HCT116 (cell line): ENCODE data around the gene PRR29. TPM values are rescaled to one million over a fixed set of nuclear protein-coding genes. Genes with fewer than 3 reads are reported as not detected.

Experiments
- ATAC-seq: fragments of 200-7000 bp; cut with Tn5 transposase; 2 replicates; pipeline ENCODE4 v1.9.1; 2020; ENCODE audit warnings: mild to moderate bottlenecking, moderate library complexity
- BruUV-seq: library from RNA; stranded (reverse); fragments of 400-500 nt; replicated peaks from 2 replicates; lab custom pipeline; 2021; lab: Mats Ljungman, UMichigan
- CTCF ChIA-PET: fragments of 300-600 bp; sonication (Branson Sonifier 250); formaldehyde crosslinking; loops from one replicate; lab custom pipeline; 2021; ENCODE audit warnings: antibody characterized with exemption; lab: Charles Lee
- POLR2A ChIA-PET: fragments of 300-600, 350-600 bp; sonication (Branson Sonifier 250); formaldehyde crosslinking; loops from one replicate; lab custom pipeline; 2021; ENCODE audit warnings: antibody characterized with exemption; lab: Charles Lee
- RAD21 ChIA-PET, 2 experiments: fragments of 300-600 bp; sonication (Branson Sonifier 250); formaldehyde crosslinking; loops; one replicate each; lab custom pipeline; 2023; ENCODE audit warnings: low total read pairs in 2 of 2; ENCODE audit not compliant: uncharacterized antibody in 2 of 2, unreplicated experiment in 2 of 2, low non-redundant PET in 1 of 2; lab: Charles Lee
- DNase-seq: peaks from one replicate; pipeline ENCODE4 v3.0.0-alpha.2; 2010; ENCODE audit warnings: low read depth, low spot score
- H2AFZ ChIP-seq: fragments of 200-600 bp; shearing (Covaris generic), sonication (generic); 2 replicates; pipeline ENCODE4 v1.6.1; 2017; ENCODE audit warnings: low read depth, mixed run types, mixed read lengths, antibody characterized with exemption, low read length; ENCODE audit not compliant: poor library complexity, severe bottlenecking
- H3K27ac ChIP-seq: 2 replicates; pipeline ENCODE4 v1.5.1; 2012; ENCODE audit warnings: low read depth, low read length
- H3K27me3 ChIP-seq: fragments of 200-600 bp; sonication (generic); 2 replicates; pipeline ENCODE4 v1.6.1; 2016; ENCODE audit warnings: mixed run types, low read length, mixed read lengths; ENCODE audit not compliant: insufficient read depth
- H3K36me3 ChIP-seq, 2 experiments: fragments of 200-500 bp in 1 of 2; fragments of 200-600 bp in 1 of 2; sonication (Bioruptor generic) in 1 of 2; sonication (generic) in 1 of 2; 2 replicates each; pipeline versions ENCODE4 v1.5.1 to v1.6.1; 2014 to 2016; ENCODE audit warnings: low read length in 2 of 2, inconsistent platforms in 1 of 2, mixed read lengths in 1 of 2, mixed run types in 1 of 2; ENCODE audit not compliant: insufficient read depth in 2 of 2, control insufficient read depth in 1 of 2
- H3K4me1 ChIP-seq, 2 experiments: fragments of 200-600 bp in 1 of 2; sonication (generic) in 1 of 2; 2 replicates each; pipeline versions ENCODE4 v1.5.1 to v1.6.1; 2012 to 2017; ENCODE audit warnings: low read length in 2 of 2, inconsistent platforms in 1 of 2, mild to moderate bottlenecking in 1 of 2, mixed read lengths in 1 of 2, mixed run types in 1 of 2, moderate library complexity in 1 of 2; ENCODE audit not compliant: insufficient read depth in 2 of 2, control insufficient read depth in 1 of 2
- H3K4me2 ChIP-seq: fragments of 200-600 bp; sonication (generic); 2 replicates; pipeline ENCODE4 v1.6.1; 2017; ENCODE audit warnings: mixed run types, low read length, mixed read lengths
- H3K4me3 ChIP-seq, 2 experiments: fragments of 200-600 bp in 1 of 2; sonication (generic) in 1 of 2; replicated peaks in 1 of 2; 2 replicates each; pipeline ENCODE4 v1.5.1; 2011 to 2016; ENCODE audit warnings: low read length in 2 of 2, control low read depth in 1 of 2, low read depth in 1 of 2, mild to moderate bottlenecking in 1 of 2, mixed read lengths in 1 of 2, mixed run types in 1 of 2
- H3K79me2 ChIP-seq: fragments of 200-600 bp; sonication (generic); 2 replicates; pipeline ENCODE4 v1.6.1; 2017; ENCODE audit warnings: mild to moderate bottlenecking, mixed run types, low read length, moderate library complexity, mixed read lengths; ENCODE audit not compliant: insufficient read depth
- H3K9ac ChIP-seq: fragments of 200-600 bp; sonication (generic); 2 replicates; pipeline ENCODE4 v1.6.1; 2016; ENCODE audit warnings: low read length, mixed read lengths
- H3K9me2 ChIP-seq: fragments of 200-600 bp; sonication (generic), shearing (Covaris generic); 2 replicates; pipeline ENCODE4 v1.6.1; 2017; ENCODE audit warnings: mixed run types, mild to moderate bottlenecking, moderate library complexity; ENCODE audit not compliant: insufficient read depth
- H3K9me3 ChIP-seq, 2 experiments: fragments of 200-500 bp in 1 of 2; fragments of 200-600 bp in 1 of 2; sonication (Bioruptor generic) in 1 of 2; sonication (generic) in 1 of 2; 2 replicates each; pipeline ENCODE4 v1.6.1; 2014 to 2017; ENCODE audit warnings: low read length in 2 of 2, mixed read lengths in 2 of 2, inconsistent platforms in 1 of 2, low read depth in 1 of 2, mild to moderate bottlenecking in 1 of 2, mixed run types in 1 of 2, moderate library complexity in 1 of 2; ENCODE audit not compliant: control insufficient read depth in 1 of 2, insufficient read depth in 1 of 2
- H4K20me1 ChIP-seq: fragments of 200-600 bp; sonication (generic), shearing (Covaris generic); 2 replicates; pipeline ENCODE4 v1.6.1; 2017; ENCODE audit warnings: mixed run types, mild to moderate bottlenecking, moderate library complexity; ENCODE audit not compliant: insufficient read depth
- ATF3 ChIP-seq: IDR thresholded peaks from 2 replicates; pipeline ENCODE4 v1.6.1; 2012
- CBX3 ChIP-seq: IDR thresholded peaks from 2 replicates; pipeline ENCODE4 v1.6.1; 2012; ENCODE audit warnings: low read depth
- EGR1 ChIP-seq: IDR thresholded peaks from 2 replicates; pipeline ENCODE4 v1.6.1; 2012; ENCODE audit warnings: low read depth
- ELF1 ChIP-seq: IDR thresholded peaks from 2 replicates; pipeline ENCODE4 v1.6.1; 2012; ENCODE audit warnings: low read depth, borderline replicate concordance
- EZH2 ChIP-seq: fragments of 200-600 bp; sonication (generic); IDR thresholded peaks from 2 replicates; pipeline ENCODE4 v1.6.1; 2017; ENCODE audit warnings: antibody characterized with exemption, mixed run types
- EZH2phosphoT487 ChIP-seq: fragments of 200-600 bp; IDR thresholded peaks from 2 replicates; pipeline ENCODE4 v1.6.1; 2018; ENCODE audit warnings: antibody characterized with exemption, borderline replicate concordance
- POLR2AphosphoS5 ChIP-seq: IDR thresholded peaks from 2 replicates; pipeline ENCODE4 v1.6.1; 2011; ENCODE audit warnings: mild to moderate bottlenecking, low read depth, low read length, moderate library complexity
- RAD21 ChIP-seq: IDR thresholded peaks from 2 replicates; pipeline ENCODE4 v1.6.1; 2012; ENCODE audit warnings: low read depth, mild to moderate bottlenecking
- SIN3A ChIP-seq: IDR thresholded peaks from 2 replicates; pipeline ENCODE4 v1.6.1; 2012; ENCODE audit warnings: low read depth
- SP1 ChIP-seq: IDR thresholded peaks from 2 replicates; pipeline ENCODE4 v1.6.1; 2012; ENCODE audit warnings: low read depth
- SRF ChIP-seq: IDR thresholded peaks from 2 replicates; pipeline ENCODE4 v1.6.1; 2012; ENCODE audit warnings: low read depth
- TCF7L2 ChIP-seq: IDR thresholded peaks from 2 replicates; pipeline ENCODE4 v1.7.0; 2011; ENCODE audit warnings: borderline replicate concordance, inconsistent platforms; ENCODE audit not compliant: insufficient read depth, insufficient read length; ENCODE audit errors: extremely low read depth
- YY1 ChIP-seq: IDR thresholded peaks from 2 replicates; pipeline ENCODE4 v1.6.1; 2011; ENCODE audit warnings: low read length, low read depth, moderate library complexity, mild to moderate bottlenecking; ENCODE audit not compliant: insufficient replicate concordance; ENCODE audit errors: extremely low read depth
- ZBTB33 ChIP-seq: IDR thresholded peaks from 2 replicates; pipeline ENCODE4 v1.6.1; 2011; ENCODE audit warnings: mild to moderate bottlenecking, low read length, moderate library complexity; ENCODE audit not compliant: insufficient replicate concordance; ENCODE audit errors: extremely low read depth
- ZNF274 ChIP-seq: fragments of 200-500 bp; sonication (Bioruptor generic); IDR thresholded peaks from 2 replicates; pipeline ENCODE4 v1.6.1; 2014; ENCODE audit warnings: mild to moderate bottlenecking, low read depth, low read length, inconsistent platforms
- intact Hi-C: fragments of 100-400 bp; cut with micrococcal nuclease; formaldehyde crosslinking; loops from 2 replicates; pipeline ENCODE4 v1.10.0; 2022
- total RNA-seq: library from RNA; stranded (reverse); gene quantifications from one replicate; pipeline ENCODE4 v1.2.1, GENCODE V29; 2021; ENCODE audit not compliant: unreplicated experiment
- TF ChIP-seq, protein P1 (sequence below): IDR thresholded peaks from 2 replicates; pipeline ENCODE4 v1.6.1; 2012

PRR29 gene
- total RNA-seq, 1 experiment from 2014 or later: not detected

DNA sequence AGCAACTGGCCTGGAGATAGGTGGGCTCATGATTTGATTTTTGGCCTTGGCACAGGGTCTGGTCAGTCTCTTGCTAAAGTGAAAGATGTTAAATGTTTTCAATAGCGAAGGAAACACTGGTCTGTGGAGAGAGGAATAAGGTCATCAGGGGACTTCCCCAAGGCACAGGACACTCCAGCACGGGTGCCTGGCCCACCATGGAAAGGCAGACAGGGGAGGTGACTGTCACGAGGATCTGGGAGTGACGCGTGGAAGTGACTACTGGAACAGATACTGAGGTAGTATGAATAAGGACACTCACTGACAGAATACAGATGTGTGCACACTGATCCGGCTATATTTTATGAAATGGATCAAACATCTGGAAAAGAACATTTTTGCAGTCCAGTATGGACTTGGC lies 39.0 kb downstream of the PRR29 start:
- no peaks in the 10 kb centered on the region for H3K9me2 ChIP-seq
- no peak overlapping the region for H3K27ac ChIP-seq
- no peaks in the 10 kb centered on the region for H4K20me1 ChIP-seq
- H2AFZ ChIP-seq: no peak overlapping the region
- H3K9me3 ChIP-seq: no peaks in the 10 kb centered on the region
- H3K9ac ChIP-seq: no peak overlapping the region
- no peak for TF ChIP-seq ATF3
- DNase-seq (no peak), ATAC-seq (no peak)
- ChIA-PET CTCF (interaction anchor here (2.0 kb wide), 1 partner anchor 117 kb away, joined by 6 read pairs; no protein-coding TSS in a partner anchor), POLR2A (no interaction called here), RAD21 (no interaction called here)
- no peak overlapping the region for H3K4me2 ChIP-seq
- no TSS peak for BruUV-seq
- intact Hi-C loops: no loop called here
- no peaks in the 10 kb centered on the region for H3K36me3 ChIP-seq
- no peak overlapping the region for H3K4me3 ChIP-seq
- peaks cover 0 to 6% of the 10 kb centered on the region in 2 experiments; a peak in 1 of 4 replicates for H3K4me1 ChIP-seq
- no peaks in the 10 kb centered on the region for H3K27me3 ChIP-seq
- no peaks in the 10 kb centered on the region for H3K79me2 ChIP-seq

GRCh38 chr17:64037802-64038201 lies 39.7 kb downstream of the PRR29 start:
- ChIA-PET RAD21 (no interaction called here), CTCF (interaction anchor here (1.7 to 2.1 kb wide), 3 partner anchors 9 to 118 kb away, joined by 6 to 7 read pairs (median 7); no protein-coding TSS in a partner anchor), POLR2A (no interaction called here)
- H3K9ac ChIP-seq: no peak overlapping the region
- H4K20me1 ChIP-seq: no peaks in the 10 kb centered on the region
- no TSS peak for BruUV-seq
- H3K4me3 ChIP-seq: no peak overlapping the region
- H3K9me2 ChIP-seq: no peaks in the 10 kb centered on the region
- H3K27ac ChIP-seq: no peak overlapping the region
- no peaks in the 10 kb centered on the region for H3K27me3 ChIP-seq
- ATAC-seq (no peak), DNase-seq (no peak)
- H3K79me2 ChIP-seq: no peaks in the 10 kb centered on the region
- H2AFZ ChIP-seq: no peak overlapping the region
- intact Hi-C loops: no loop called here
- H3K9me3 ChIP-seq: no peaks in the 10 kb centered on the region
- peaks cover 0 to 6% of the 10 kb centered on the region in 2 experiments; a peak in 1 of 4 replicates for H3K4me1 ChIP-seq
- H3K36me3 ChIP-seq: no peaks in the 10 kb centered on the region
- H3K4me2 ChIP-seq: no peak overlapping the region
- TF ChIP-seq, protein P1, sequence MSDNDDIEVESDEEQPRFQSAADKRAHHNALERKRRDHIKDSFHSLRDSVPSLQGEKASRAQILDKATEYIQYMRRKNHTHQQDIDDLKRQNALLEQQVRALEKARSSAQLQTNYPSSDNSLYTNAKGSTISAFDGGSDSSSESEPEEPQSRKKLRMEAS: no peak
- no peak for TF ChIP-seq EGR1
- TF ChIP-seq RAD21: no peak
- no peak for TF ChIP-seq POLR2AphosphoS5
- no peak for TF ChIP-seq EZH2
- TF ChIP-seq ATF3: no peak
- TF ChIP-seq SIN3A: no peak
- no peak for TF ChIP-seq ELF1
- no peak for TF ChIP-seq ZBTB33
- TF ChIP-seq SRF: no peak
- TF ChIP-seq SP1: no peak
- no peak for TF ChIP-seq EZH2phosphoT487
- TF ChIP-seq YY1: no peak
- no peak for TF ChIP-seq TCF7L2
- no peak for TF ChIP-seq ZNF274
- no peak for TF ChIP-seq CBX3
